Body of pancreas (tissue), 4 donors: ENCODE measurements around the gene USP34.

Experiments
- CTCF ChIP-seq, 7 experiments: fragments of 450-650 bp in 4 of 7; fragments of 200-600 bp in 3 of 7; sonication (generic) in 3 of 7; IDR thresholded peaks; one replicate each; pipeline ENCODE4 v1.5.1; 2016 to 2019; ENCODE audit warnings: antibody characterized with exemption in 7 of 7
- POLR2A ChIP-seq, 3 donors: fragments of 450-650 bp; IDR thresholded peaks; one replicate each; pipeline ENCODE4 v1.6.1; 2016; ENCODE audit warnings: antibody characterized with exemption in 3 of 3, mild to moderate bottlenecking in 2 of 3

- TF ChIP-seq POLR2A (IDR thresholded peaks at IDR 0.05): no peak
- TF ChIP-seq CTCF (IDR thresholded peaks at IDR 0.05): no peak
Observed at GRCh38 chr2:61437170-61437569, 33.7 kb downstream of the USP34 start.
